Breast epithelium (tissue), 3 donors: ENCODE data around the gene PARVA.

Experiments used
- CTCF ChIP-seq, 3 donors: fragments of 450-650 bp; IDR thresholded peaks; one replicate each; pipeline ENCODE4 v1.5.1; 2016 to 2017; ENCODE audit warnings: antibody characterized with exemption in 3 of 3, mild to moderate bottlenecking in 3 of 3, moderate library complexity in 3 of 3
- POLR2AphosphoS5 ChIP-seq, 3 donors: sonication (generic); formaldehyde crosslinking; IDR thresholded peaks; one replicate each; pipeline ENCODE4 v1.6.1; 2017; ENCODE audit warnings: antibody characterized with exemption in 3 of 3

DNA sequence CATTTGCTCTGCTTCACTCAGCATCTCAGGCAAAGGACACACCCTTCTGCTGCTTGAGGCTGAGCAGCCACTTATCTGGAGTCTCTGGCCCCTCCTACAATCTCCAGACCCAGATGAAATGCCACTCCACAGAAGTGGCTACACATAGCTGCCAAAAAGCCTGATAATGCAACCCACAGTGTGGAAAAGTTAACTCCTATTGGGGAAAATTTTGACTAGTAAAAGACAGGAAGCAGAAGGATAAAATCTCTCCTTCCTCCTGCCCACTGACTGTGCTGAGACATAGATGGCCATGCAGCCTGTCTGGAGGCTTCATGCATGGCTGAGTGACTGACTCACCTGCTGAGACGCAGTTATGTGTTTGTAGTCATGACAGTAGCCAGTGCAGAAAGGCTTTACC is 204.6 kb downstream of the PARVA start:
- TF ChIP-seq CTCF (IDR thresholded peaks at IDR 0.05): no peak
- TF ChIP-seq POLR2AphosphoS5 (IDR thresholded peaks at IDR 0.05): no peak
